ENCODE results near the gene CCDC187. TPM values are rescaled to one million over a fixed set of nuclear protein-coding genes. Genes with fewer than 3 reads are reported as not detected.

CCDC187 gene
- total RNA-seq, 2 experiments from 2014 or later: 0.07 TPM; not detected in 1

DNA sequence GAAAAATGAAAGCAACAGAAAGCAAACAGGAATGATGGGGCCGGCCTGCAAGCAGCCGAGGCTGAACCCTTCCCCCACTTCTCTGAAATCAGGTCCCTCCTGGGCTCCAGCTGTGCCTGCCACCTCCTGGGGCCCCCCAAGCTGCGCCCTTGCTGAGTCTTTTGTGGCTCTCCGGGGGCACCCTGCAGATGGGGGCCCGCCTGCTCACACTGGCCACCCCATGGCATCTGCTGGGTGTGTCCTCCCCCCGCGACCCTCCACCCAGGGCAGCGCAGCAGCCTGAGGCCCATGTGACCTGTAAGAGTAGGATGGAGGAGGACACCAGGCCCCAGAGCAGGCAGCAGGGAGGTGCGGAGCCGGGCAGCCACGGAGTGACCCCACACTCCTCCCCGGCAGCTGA, 29.2 kb upstream of the CCDC187 start:
- ATAC-seq: no peak
- Mint-ChIP-seq H3K27ac (no peak overlapping the region), H3K9me3 (no peaks in the 10 kb centered on the region), H3K4me3 (no peak overlapping the region), H3K4me1 (ENCODE audit: low read depth) (peaks cover 4% of the 10 kb centered on the region), H3K36me3 (ENCODE audit: low read depth) (no peaks in the 10 kb centered on the region), H3K27me3 (no peaks in the 10 kb centered on the region)
- ChIA-PET POLR2A (no interaction called here), CTCF (no interaction called here)
- no peak for DNase-seq
- TF ChIP-seq, protein P1, sequence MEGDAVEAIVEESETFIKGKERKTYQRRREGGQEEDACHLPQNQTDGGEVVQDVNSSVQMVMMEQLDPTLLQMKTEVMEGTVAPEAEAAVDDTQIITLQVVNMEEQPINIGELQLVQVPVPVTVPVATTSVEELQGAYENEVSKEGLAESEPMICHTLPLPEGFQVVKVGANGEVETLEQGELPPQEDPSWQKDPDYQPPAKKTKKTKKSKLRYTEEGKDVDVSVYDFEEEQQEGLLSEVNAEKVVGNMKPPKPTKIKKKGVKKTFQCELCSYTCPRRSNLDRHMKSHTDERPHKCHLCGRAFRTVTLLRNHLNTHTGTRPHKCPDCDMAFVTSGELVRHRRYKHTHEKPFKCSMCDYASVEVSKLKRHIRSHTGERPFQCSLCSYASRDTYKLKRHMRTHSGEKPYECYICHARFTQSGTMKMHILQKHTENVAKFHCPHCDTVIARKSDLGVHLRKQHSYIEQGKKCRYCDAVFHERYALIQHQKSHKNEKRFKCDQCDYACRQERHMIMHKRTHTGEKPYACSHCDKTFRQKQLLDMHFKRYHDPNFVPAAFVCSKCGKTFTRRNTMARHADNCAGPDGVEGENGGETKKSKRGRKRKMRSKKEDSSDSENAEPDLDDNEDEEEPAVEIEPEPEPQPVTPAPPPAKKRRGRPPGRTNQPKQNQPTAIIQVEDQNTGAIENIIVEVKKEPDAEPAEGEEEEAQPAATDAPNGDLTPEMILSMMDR (IDR thresholded peaks at IDR 0.05): no peak
- intact Hi-C loops (cut with micrococcal nuclease): no loop called here

DNA sequence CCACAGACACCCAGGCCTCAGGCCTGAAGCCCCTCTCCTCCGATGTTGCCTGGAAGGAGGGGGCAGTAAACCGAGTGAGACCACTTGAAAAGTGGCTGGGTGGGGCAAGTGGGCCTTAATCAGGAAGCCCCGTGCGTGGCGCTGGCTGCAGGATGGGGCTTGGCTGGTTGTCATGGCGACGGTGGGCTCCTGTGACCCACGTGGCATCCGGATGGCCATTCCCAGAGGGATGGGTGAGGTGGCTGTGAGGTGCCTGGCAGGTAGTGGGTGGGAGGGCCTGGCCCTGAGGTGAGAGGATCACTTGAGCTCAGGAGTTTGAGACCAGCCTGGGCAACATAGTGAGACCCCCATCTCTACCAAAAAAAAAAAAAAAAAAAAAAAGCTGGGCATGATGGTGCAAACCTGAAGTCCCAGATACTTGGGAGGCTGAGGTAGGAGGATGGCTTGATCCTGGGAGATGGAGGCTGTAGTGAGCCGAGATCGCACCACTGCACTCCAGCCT, 28.6 kb upstream of the CCDC187 start:
- peaks cover 4% of the 10 kb centered on the region for H3K4me1 Mint-ChIP-seq (ENCODE audit: low read depth)
- ChIA-PET CTCF (no interaction called here), POLR2A (no interaction called here)
- no peak overlapping the region for H3K27ac Mint-ChIP-seq
- TF ChIP-seq, protein P1 (IDR thresholded peaks at IDR 0.05): no peak
- no peaks in the 10 kb centered on the region for H3K27me3 Mint-ChIP-seq
- DNase-seq (no peak), ATAC-seq (no peak)
- intact Hi-C loops (cut with micrococcal nuclease): no loop called here
- no peaks in the 10 kb centered on the region for H3K9me3 Mint-ChIP-seq
- no peak overlapping the region for H3K4me3 Mint-ChIP-seq
- no peaks in the 10 kb centered on the region for H3K36me3 Mint-ChIP-seq (ENCODE audit: low read depth)

DNA sequence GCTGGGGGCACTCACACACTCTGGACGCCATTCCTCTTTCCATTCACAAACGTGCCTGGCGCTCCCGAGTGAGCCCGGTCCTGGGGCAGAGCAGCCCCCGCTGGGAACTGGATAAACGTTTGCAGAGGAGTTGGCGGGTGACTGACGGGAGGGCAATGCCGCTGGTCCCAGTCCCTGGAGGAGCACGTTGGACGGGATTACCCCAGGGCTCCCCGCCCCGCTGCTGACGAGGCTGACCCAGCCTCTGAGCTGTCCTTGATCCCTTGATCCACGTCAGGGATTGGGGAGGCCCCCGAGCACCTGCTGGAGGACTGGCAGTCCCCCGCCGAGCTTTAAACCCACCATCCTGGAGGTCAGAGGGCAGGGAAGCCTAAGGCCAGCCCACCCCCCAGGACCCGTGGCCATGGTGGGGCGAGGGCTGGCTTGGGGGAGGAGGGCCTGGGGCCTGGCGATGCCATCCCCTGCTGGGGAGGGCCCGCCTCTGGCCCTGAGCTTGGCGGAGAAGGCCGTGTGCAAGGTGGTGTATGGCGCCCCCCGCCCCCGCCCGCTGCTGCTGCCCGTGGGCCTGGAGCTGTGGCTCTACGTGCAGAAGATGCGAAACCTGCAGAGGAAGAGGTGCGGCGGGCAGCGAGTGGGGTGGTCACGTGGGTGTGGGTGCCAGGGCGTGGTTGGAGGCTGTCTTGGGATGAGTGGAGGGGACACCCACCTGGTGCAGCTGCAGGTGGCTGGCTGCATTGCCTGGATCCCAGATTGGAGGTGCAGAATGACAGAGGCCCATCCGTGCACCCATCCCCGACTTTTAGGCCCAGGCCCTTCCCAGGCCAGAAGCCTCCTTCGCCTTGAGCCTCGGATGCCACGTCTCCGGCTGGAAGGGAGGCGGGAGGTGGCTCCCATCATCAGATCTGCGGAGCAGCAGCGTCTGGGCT, 27.9 kb upstream of the CCDC187 start:
- H3K27ac Mint-ChIP-seq: no peak overlapping the region
- DNase-seq (no peak), ATAC-seq (no peak)
- H3K36me3 Mint-ChIP-seq (ENCODE audit: low read depth): no peaks in the 10 kb centered on the region
- H3K4me3 Mint-ChIP-seq: no peak overlapping the region
- TF ChIP-seq, protein P1 (IDR thresholded peaks at IDR 0.05): no peak
- H3K9me3 Mint-ChIP-seq: no peaks in the 10 kb centered on the region
- ChIA-PET POLR2A (interaction anchor here (1.3 kb wide), 1 partner anchor 10 kb away, joined by 3 read pairs; no protein-coding TSS in a partner anchor), CTCF (no interaction called here)
- intact Hi-C loops (cut with micrococcal nuclease): no loop called here
- H3K27me3 Mint-ChIP-seq: no peaks in the 10 kb centered on the region
- peaks cover 5% of the 10 kb centered on the region for H3K4me1 Mint-ChIP-seq (ENCODE audit: low read depth)

DNA sequence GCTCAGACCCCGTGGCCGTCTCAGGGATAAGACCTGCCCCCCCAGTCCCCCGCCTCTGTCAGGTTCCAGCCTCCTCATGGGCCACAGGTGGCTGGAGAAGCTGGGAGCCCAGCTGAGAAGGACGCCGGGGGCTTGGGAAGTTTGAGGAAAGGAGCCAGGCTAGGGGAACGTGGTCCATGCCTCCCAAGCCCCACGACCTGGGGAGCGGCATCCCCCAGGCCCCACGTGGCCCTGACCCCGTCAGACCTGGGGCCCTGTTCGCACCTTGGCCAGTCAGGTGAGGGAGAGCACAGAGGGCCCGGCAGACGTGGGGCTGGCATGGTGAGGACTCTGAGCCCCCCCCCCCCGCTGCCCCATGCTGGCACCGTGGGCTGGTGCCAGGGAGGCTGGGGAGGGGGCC, 27.1 kb upstream of the CCDC187 start:
- ChIA-PET POLR2A (interaction anchor here (1.3 kb wide), 1 partner anchor 10 kb away, joined by 3 read pairs; no protein-coding TSS in a partner anchor), CTCF (interaction anchor here (1.2 kb wide), 1 partner anchor 32 kb away, joined by 3 read pairs; the partner anchor contains the start of gene DNLZ)
- H3K4me1 Mint-ChIP-seq (ENCODE audit: low read depth): peaks cover 6% of the 10 kb centered on the region
- ATAC-seq (no peak), DNase-seq (no peak)
- TF ChIP-seq, protein P1 (IDR thresholded peaks at IDR 0.05): no peak
- H3K27me3 Mint-ChIP-seq: no peaks in the 10 kb centered on the region
- intact Hi-C loops (cut with micrococcal nuclease): no loop called here
- H3K4me3 Mint-ChIP-seq: no peak overlapping the region
- H3K27ac Mint-ChIP-seq: no peak overlapping the region
- no peaks in the 10 kb centered on the region for H3K9me3 Mint-ChIP-seq
- no peaks in the 10 kb centered on the region for H3K36me3 Mint-ChIP-seq (ENCODE audit: low read depth)
